GM18873 (cell line): Measurements from ENCODE around the gene E4F1.

Experiments used
- ATAC-seq: cut with Tn5 transposase; IDR thresholded peaks from one replicate; pipeline ENCODE4 v1.9.1; 2021; ENCODE audit warnings: mild to moderate bottlenecking, moderate library complexity, moderate number of reproducible peaks; ENCODE audit not compliant: unreplicated experiment, low FRiP score

The E4F1 gene

DNA sequence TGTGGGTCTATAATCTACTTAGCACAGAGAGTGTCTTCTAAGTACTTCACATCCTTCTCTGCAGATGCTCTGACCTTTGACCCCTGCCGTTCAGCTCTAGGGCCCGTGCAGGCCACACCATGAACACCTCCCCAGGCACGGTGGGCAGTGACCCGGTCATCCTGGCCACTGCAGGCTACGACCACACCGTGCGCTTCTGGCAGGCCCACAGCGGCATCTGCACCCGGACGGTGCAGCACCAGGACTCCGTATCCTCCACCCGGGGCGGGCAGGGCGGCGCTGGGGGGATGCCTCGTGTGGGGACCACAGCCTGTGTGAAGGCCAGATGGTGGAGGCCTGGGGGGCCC, 17.5 kb upstream of the E4F1 start:
- ATAC-seq = peak; percentile 7

DNA sequence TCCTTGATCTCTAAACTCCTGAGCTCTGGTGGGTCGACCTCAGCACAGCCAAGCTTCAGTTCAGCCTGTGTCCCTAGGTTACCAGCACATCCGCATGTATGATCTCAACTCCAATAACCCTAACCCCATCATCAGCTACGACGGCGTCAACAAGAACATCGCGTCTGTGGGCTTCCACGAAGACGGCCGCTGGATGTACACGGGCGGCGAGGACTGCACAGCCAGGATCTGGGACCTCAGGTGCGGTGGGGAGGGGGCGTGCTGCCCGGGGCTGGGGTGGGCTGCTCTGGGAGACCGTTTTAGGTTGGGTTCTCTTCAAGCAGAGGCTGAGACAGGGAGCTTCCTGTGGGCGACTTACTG, 17.0 kb upstream of the E4F1 start:
- ATAC-seq = no peak

DNA sequence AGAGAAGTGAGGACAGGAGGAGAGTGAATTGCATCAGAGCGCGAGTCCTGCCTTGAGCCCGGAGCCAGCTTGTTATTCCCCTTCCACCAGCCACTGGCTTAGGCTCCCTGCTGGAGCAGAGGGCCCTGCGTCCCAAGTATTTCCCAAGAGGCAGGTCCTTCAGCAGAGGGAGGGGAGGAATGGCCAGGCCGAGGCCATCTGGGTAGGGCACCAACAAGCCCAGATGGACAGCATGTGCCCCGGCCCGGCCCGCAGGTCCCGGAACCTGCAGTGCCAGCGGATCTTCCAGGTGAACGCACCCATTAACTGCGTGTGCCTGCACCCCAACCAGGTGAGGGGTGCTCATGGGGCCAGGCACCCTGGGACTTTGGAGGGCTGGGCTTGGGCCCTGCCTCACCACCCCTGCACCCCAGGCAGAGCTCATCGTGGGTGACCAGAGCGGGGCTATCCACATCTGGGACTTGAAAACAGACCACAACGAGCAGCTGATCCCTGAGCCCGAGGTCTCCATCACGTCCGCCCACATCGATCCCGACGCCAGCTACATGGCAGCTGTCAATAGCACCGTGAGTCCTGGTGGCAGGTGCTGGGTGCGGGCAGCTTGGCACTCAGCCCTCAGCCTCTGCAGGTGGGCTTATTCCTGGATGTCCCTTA, 16.5 kb upstream of the E4F1 start:
- ATAC-seq = no peak

DNA sequence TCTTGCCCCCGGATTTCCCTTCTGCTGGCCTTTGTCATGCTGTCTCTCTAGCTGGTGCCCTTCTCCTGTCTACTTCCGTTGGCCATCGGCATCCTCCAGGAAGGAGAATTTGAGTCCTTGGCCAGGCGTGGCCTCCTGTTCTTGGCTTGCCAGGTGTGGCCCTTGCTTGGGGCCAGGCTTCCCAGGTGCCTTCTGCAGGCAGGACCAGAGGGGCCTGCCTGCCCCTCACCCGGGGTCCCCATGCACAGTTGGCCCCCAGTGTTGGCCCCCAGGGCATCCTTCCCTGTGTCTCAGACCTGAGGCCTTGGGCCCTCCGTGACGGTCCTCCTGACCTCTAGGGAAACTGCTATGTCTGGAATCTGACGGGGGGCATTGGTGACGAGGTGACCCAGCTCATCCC, 15.5 kb upstream of the E4F1 start:
- ATAC-seq = no peak

DNA sequence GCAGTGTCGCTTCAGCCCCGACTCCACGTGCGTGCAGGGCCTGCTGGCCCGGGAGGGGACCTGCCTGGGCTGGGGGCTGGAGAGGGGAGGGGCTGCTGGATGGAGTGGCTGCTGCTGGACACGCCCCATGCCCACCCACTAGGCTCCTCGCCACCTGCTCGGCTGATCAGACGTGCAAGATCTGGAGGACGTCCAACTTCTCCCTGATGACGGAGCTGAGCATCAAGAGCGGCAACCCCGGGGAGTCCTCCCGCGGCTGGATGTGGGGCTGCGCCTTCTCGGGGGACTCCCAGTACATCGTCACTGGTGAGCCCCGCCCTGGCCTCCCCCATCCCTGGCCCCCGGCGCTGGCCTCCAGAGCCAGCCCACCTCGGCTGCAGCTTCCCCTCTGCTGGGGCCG, 15.1 kb upstream of the E4F1 start:
- ATAC-seq = no peak

DNA sequence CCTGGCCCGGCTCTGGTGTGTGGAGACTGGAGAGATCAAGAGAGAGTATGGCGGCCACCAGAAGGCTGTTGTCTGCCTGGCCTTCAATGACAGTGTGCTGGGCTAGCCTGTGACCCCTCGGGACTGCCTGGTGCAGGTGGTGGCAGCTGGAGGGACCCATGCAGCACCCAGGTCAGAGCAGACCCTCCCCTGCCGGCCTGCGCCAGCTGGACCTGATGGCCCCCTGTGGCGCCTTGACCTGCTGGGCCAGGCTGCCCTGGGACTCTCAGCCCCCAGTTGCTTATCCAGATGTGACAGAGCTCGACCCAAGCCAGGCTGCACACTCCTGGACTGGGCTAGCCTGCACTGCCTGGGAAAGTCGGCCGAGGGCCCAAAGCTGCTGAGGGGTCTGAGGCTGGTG, 14.6 kb upstream of the E4F1 start:
- ATAC-seq = no peak

DNA sequence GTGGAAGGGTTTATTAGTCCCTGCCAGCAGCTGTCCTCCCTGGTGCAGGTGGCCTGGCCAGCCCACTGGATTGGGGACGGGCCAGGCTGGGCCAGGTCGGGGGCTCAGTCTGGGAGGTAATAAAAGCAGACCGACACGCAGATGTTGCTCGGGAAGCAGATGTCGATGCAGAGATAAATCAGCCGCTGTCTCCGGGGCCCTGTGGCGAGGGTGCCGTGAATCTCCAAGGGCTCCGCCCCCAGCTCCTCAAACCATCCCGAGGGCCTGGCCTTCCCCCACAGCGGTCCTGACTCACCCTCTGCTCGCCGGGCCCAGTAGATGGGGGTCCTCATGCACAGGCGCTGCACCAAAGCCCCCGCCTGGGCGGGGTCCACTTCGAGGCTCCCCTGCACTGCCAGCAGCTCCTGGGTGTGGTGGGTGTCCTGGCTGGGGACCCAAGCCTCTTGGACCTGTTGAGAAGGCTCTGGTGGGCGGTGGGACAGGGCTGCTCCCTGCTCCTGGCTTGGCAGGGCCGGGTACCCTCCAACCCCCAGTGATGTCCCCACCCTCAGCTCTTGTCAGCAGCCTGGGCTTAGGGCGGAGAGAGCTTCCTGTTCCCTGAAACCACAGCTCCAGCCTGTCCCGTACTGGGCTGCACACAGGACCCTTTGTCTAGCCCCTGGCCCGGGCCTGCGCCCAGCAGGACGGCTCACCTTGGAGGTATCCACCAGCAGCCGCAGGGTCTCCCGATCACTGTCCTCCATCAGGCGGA, 14.0 kb upstream of the E4F1 start:
- ATAC-seq = no peak

DNA sequence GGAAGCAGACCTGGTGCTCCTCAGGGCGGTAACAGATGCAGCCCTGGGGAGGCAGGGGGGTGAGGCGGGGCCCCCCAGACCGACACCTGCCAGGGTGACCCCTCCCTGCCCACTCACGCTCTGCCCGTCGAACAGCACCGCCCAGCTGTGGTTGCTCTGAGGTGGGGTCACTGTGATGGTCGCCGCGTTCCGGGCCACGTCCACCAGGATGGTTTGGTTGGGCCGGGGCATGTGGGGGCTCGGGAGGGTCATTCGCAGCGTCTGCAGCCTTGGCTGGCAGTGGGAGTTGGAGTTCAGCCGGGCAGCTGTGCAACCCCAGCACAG, 13.4 kb upstream of the E4F1 start:
- ATAC-seq = no peak

DNA sequence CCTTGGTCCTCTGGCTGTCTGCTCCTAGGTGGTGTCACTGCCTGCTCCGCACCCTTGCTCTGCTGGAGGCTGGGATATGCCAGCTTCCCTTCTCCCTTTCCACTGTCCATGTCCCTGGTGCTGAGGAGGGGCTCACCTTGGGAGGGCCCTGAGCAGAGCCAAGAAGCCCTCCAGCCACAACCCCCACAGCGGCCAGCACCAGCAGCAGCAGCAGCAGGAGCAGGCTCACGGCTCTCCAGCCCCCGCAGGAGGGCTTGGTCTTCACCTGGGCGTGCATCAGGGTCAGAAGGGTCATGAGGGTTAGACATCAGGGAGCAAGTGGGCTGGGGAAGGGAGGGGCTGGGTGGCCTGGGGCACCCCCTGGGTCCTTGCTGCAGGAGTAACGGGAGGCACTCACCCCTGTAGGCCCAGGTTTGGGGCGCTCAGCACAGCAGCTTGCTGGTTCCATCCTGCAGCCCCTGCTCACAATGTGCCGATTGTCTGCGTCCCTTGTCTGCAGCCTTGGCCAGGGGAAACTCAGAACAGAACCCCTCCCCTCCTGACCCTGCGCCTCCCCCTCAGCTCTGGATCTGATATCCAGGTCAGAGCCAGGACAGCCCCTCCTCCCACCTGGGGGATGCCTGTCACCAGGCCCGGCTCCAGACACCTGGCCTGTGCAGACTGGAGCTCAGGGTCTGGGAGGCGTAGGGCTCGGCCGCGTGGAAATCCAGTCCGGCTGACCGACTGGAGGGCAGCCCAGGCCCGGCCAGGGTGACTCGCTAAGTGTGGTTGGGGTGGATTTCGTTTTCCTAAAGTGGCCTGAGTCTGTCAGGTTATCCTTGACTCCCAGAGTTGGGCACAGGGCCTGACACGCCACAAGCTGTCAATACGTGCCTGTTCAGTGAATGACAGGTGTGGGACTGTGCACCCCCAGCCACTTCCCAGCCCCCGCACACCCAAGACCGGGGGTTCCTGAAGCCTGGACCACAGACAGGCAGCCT, 12.7 kb upstream of the E4F1 start, which contains the start of gene BRICD5:
Gene BRICD5, minus strand, starts transcription at position 478 of the 980 bp plus-strand sequence. Its CDS starts 30 bp downstream, at position 448.
- ATAC-seq = no peak

DNA sequence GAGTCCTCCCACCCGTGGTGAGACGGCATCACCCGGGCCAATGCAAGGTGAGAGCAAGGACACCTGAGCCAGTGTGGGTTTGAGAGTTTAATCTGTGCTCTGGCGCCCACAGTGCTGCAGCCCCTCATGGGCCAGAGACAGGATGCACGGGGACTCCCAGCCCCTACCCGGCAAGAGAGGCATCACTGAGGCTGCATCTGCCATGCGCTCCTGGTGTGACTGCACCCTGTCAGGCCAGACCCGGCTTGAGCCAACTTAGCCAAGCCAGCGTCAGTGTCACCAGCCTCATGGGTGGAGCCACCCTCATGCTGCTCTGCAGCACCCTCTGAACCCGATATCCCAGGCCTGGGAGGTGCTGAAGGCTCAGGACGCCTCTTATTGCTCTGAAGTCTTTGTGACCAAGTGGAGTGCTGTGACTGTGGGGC, 11.5 kb upstream of the E4F1 start:
- no peak for ATAC-seq

DNA sequence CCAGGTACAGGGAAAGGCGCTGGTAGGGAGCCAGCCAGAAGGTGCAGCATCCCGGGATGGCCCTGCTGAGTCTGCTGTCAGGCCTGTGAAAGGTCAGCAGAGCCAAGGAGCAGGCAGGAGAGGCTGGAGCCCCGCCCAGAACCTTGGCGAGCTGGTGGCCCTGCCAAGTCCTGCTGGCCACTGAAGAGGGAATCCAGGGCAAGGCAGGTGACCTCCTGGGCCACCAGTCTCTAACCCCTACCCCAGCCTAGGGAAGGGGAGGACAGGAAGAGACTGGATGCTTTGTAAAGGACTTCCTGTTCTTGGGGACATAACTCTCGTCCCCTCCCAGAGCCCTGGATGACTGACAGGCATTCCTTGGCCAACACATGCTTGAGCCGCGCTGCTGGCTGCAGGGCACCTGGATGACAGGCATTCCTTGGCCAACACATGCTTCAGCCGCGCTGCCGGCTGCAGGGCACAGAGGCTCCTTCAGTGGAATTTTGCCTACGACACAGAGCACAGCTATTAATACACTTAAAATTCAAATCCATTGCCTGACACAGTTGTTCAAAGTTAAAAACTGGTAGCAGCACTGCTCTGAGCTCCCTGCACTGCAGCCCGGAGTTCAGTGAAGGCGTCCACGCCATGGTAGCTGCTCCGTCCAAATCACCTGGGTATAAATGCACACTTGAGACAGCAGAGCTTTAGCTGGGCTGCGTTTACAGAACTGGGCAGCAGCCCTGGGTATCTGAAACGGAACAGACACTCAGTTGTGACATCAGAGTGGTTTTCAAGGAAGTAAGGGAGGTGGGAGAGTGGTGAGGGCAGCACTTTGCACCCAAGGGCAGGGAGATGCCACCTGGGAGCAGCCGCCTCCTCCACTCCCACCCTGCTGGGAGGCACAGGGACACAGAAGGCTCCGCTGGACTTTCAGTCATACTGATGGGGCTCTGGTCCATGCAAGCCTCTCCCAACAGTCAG, 10.7 kb upstream of the E4F1 start:
- ATAC-seq = no peak

DNA sequence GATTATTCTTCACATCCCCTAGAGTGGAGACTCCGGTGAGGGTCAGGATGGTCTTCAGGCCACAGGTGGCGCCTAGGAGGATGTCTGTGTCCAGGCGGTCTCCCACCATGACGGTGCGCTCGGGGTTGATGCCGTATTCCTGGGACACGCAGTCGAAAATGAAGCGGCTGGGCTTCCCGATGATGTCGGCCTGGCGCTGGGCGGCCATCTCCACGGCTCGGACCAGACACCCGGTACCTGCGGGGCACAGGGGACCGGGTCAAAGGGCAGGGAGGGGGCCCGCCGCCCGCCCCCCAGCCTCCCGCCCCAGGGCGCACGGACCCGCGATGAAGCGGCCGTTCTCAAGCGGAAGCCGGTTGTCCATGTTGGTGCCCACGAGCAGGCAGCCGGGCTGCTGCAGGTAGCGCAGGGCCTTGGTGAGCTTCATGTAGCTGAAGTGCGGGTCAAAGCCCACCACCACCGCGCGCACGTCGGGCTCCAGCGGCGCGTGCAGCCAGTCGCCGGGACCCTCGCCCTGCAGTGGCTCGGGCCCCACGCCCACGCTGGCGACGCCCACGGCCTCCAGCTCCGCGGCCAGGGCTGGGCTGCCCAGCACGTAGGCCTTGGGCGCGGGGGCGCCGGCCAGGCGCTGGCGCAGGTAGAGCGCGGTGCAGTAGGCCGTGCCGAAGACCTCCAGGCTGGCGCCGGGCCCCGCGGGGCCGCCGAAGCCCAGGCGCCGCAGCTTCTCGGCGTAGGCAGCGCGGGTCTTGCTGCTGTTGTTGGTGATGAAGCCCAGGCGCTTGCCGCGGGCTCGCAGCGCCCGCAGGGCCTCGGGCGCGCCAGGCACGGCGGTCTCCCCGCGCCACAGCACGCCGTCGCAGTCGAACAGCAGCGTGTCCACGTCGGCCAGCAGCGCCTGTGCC, 9.3 kb upstream of the E4F1 start:
- ATAC-seq = peak; percentile 13

DNA sequence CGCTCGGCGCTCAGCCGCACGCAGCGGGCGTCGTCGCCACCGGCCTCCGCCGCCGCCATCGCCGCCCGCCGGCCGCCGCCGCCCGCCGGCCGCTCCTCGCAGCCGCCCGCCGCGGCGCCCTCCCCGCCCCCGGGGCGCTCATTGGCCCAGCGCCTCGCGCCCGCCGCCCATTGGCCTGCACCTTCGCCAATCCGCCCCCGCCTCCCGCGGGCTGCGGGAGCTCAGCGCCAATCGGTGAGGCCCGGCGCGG, 8.7 kb upstream of the E4F1 start, which contains the start of gene PGP:
Gene PGP, minus strand, starts transcription at position 122 of the 250 bp plus-strand sequence. Its CDS starts 63 bp downstream, at position 59.
- no peak for ATAC-seq

DNA sequence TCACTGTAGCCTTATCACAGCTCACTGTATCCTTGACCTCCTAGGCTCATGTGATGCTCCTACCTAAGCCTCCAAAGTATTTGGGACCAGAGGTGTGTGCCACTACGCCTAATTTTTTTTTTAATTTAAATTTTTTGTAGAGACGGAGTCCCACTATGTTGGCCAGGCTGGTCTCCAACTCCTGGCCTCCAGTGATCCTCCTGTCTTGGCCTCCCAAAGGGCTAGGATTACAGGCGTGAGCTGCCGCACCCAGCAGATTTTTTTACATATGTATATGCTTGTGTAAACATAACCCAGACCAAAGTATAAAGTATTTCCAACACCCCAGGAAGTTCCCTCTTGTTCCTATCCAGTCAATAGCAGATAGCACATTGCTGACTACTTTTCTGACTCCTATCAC, 7.1 kb upstream of the E4F1 start:
- no peak for ATAC-seq

DNA sequence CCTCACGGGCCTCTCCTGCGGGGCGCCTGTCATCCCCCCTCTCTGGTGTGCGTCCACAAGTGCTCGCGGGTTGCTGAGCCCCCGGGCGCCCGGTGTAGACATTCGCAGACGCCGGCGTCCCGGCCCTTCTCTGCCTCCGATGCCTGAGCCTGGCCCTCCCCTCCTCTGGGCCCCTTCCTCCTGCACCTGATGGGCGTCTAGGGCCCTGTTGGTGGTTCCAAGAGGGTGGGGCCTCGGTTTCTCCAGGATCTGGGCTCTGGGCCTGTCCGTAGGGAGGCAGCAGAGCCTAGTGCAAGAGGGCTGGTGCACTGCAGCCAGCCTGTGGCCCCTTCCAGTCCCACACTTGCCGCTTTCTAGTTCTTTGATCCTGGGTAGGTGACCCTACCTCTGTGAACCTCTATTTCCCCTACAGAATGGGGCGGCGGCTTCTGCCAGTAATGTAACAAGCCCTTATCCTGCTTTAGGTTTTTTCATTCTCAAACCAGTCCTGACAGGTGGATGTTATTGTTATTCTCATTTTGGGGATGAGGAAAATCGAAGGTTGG, 623 bp downstream of the E4F1 start:
- peak; percentile 13 for ATAC-seq

DNA sequence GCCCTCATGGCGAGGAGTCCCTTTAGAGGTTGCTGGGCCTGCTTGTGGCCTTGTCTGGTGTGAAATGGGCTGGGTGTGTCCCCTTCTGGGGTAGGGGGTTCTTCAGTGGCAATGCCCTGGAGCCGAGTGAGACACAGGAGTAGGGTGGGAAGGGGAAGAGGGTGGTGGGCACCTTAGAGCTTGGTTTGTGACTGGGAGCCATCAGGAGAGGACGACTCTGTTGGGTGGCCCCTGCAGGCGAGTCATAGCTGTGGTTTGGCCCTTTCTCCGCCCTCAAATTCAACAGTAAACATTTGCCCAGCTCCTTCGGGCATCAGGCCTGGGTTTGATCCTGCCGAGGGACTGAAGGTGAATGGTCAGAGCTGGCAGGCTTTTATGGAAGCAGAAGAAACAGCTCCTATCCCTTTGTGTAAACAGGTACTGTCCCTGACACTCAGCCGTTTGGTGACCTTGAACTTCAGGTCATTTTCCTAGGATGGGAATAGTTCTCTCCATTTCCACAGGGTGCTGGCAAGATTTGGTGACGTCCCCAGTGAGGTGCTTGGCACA, 2.9 kb downstream of the E4F1 start:
- ATAC-seq = no peak

DNA sequence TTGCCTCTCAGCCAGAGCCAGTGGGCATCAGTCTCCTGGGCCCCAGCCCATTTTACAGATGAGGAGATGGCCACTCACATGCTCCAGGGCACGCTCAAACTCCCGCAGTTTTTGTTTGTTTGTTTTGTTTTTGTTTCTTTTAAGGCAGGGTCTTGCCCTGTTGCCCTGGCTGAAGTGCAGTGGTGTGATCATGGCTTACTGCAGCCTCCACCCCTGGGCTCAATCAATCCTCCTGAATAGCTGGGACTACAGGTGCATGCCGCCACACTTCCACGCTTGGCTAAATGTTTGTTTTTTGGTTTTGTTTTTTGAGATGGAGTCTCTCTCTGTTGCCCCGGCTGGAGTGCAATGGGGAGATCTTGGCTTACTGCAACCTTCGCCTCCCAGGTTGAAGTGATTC, 3.5 kb downstream of the E4F1 start:
- no peak for ATAC-seq

DNA sequence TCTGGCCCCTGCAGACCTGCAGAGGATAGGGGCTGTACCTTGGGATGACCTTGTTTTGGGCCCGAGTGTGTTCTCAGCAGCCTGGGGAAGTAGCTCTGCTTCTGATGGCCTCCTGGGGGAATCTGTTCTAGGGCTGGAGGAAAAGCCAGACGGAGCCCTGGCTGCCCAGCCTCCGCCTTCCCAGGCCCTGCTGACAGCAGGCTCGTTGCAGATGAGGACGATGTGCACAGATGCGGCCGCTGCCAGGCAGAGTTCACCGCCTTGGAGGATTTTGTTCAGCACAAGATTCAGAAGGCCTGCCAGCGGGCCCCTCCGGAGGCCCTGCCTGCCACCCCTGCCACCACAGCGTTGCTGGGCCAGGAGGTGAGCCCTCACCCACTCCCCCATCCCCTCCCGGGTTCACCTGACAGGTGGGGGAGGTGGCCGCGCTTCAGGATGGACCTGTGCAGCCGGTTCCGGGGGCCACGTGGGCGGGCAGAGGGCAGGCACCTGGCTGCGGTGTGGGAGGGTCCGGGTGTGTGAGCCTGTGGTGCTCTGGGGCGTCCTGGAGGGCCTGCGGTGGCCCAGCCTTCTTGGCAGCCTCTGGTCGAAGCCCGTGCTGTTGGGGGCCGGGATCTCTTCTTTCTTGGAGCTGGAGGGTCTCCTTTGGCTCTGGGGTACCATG, 4.9 kb downstream of the E4F1 start:
- no peak for ATAC-seq
